AG10803 (cell line): ENCODE measurements around the gene TUBGCP6.

Experiments used
- DNase-seq: peaks from one replicate; pipeline ENCODE4 v3.0.0; 2010; ENCODE audit warnings: low read depth
- H3K4me3 ChIP-seq: 2 replicates; pipeline ENCODE4 v1.5.1; 2011; ENCODE audit warnings: mild to moderate bottlenecking, low read length, control low read depth
- CTCF ChIP-seq: conservative IDR thresholded peaks from 2 replicates; pipeline ENCODE4 v1.5.1; 2011; ENCODE audit warnings: mild to moderate bottlenecking, low read length, control low read depth, inconsistent platforms

Gene TUBGCP6

GRCh38 chr22:50184902-50185374, 59.9 kb downstream of the TUBGCP6 start:
- TF ChIP-seq CTCF = no peak
- H3K4me3 ChIP-seq = peak overlapping the region; percentile 67
- DNase-seq = no peak

- DNase-seq = peak; percentile 65
- no peak for TF ChIP-seq CTCF
- no peak overlapping the region for H3K4me3 ChIP-seq
Measured at GRCh38 chr22:50184004-50184901, 60.6 kb downstream of the TUBGCP6 start.

- no peak overlapping the region for H3K4me3 ChIP-seq
- TF ChIP-seq CTCF = no peak
- DNase-seq = no peak
Measured at GRCh38 chr22:50183141-50183971, 61.5 kb downstream of the TUBGCP6 start.

GRCh38 chr22:50182176-50183081, 62.4 kb downstream of the TUBGCP6 start:
- DNase-seq = no peak
- no peak overlapping the region for H3K4me3 ChIP-seq
- no peak for TF ChIP-seq CTCF

GRCh38 chr22:50180727-50181521, 63.9 kb downstream of the TUBGCP6 start:
- no peak for TF ChIP-seq CTCF
- H3K4me3 ChIP-seq = no peak overlapping the region
- DNase-seq = no peak
